Inflammatory macrophage treated with lipopolysaccharide for 1 hour (primary cell): ENCODE data around the gene CGB1.

Experiments used
- DNase-seq, 2 donors: peaks; one replicate each; pipeline ENCODE4 v3.0.0-alpha.2; 2020 to 2022

Gene CGB1

GRCh38 chr19:48993175-48994034, 43.3 kb downstream of the CGB1 start, which contains the start of the genes GYS1 and RUVBL2:
TSS of gene GYS1 (minus strand) at chr19:48993309. CDS start at chr19:48993112, 197 bp downstream.
TSS of gene RUVBL2 (plus strand) at chr19:48993887. CDS start at chr19:48993912, 25 bp downstream.
- DNase-seq = peak; percentile 100

GRCh38 chr19:48992581-48993174, 44.0 kb downstream of the CGB1 start:
- peak in 1 of 2 donors; percentile 10 for DNase-seq

- DNase-seq = peak; percentile 86 to 88
Measured at GRCh38 chr19:48991873-48992580, 44.7 kb downstream of the CGB1 start.

GRCh38 chr19:48991011-48991609, 45.6 kb downstream of the CGB1 start:
- no peak for DNase-seq

- DNase-seq = no peak
Measured at GRCh38 chr19:48990400-48990799, 46.3 kb downstream of the CGB1 start.

- DNase-seq = no peak
Measured at GRCh38 chr19:48989701-48990291, 46.9 kb downstream of the CGB1 start.

- DNase-seq = no peak
Measured at GRCh38 chr19:48988860-48989259, 47.8 kb downstream of the CGB1 start.

- DNase-seq = no peak
Measured at GRCh38 chr19:48988286-48988685, 48.4 kb downstream of the CGB1 start.

- no peak for DNase-seq
Measured at GRCh38 chr19:48987323-48987722, 49.4 kb downstream of the CGB1 start.

GRCh38 chr19:48986211-48986610, 50.5 kb downstream of the CGB1 start:
- DNase-seq = peak in 1 of 2 donors; percentile 14

GRCh38 chr19:48985711-48986110, 51.0 kb downstream of the CGB1 start:
- no peak for DNase-seq
